HepG2 (cell line): ENCODE data around the gene POLR1G. TPM values are rescaled to one million over a fixed set of nuclear protein-coding genes. Genes with fewer than 3 reads are reported as not detected.

ENCODE experiments used
- AFF4 ChIP-seq: sonication (generic); formaldehyde crosslinking; IDR thresholded peaks from 2 replicates; pipeline ENCODE4 v1.4.0; 2020; ENCODE audit warnings: missing genetic modification reagents
- ATM ChIP-seq: fragments of 450-650 bp; IDR thresholded peaks from 2 replicates; pipeline ENCODE4 v1.7.1; 2017; ENCODE audit warnings: mild to moderate bottlenecking, borderline replicate concordance
- DDIT3 ChIP-seq: sonication (generic); formaldehyde crosslinking; IDR thresholded peaks from 2 replicates; pipeline ENCODE4 v1.4.0; 2020; ENCODE audit warnings: mild to moderate bottlenecking, missing genetic modification reagents
- ESRRA ChIP-seq: sonication (generic); formaldehyde crosslinking; IDR thresholded peaks from 2 replicates; pipeline ENCODE4 v1.5.1; 2020; ENCODE audit warnings: mild to moderate bottlenecking, low read depth, missing genetic modification reagents
- FOSL2 ChIP-seq: sonication (generic); formaldehyde crosslinking; IDR thresholded peaks from 2 replicates; pipeline ENCODE4 v1.4.0; 2020; ENCODE audit warnings: missing genetic modification reagents
- HOXA7 ChIP-seq: sonication (generic); formaldehyde crosslinking; IDR thresholded peaks from 2 replicates; pipeline ENCODE4 v1.8.1; 2022; ENCODE audit warnings: mild to moderate bottlenecking, missing genetic modification reagents, moderate library complexity
- RFXANK ChIP-seq: IDR thresholded peaks from 2 replicates; pipeline ENCODE4 v1.6.1; 2016
- YEATS2 ChIP-seq: sonication (generic); formaldehyde crosslinking; IDR thresholded peaks from 2 replicates; pipeline ENCODE4 v1.4.0; 2020; ENCODE audit warnings: missing genetic modification reagents, borderline replicate concordance
- ZBED4 ChIP-seq: sonication (generic); formaldehyde crosslinking; IDR thresholded peaks from 2 replicates; pipeline ENCODE4 v1.4.0; 2020; ENCODE audit warnings: missing genetic modification reagents, borderline replicate concordance
- ZMAT5 ChIP-seq: sonication (generic); formaldehyde crosslinking; IDR thresholded peaks from 2 replicates; pipeline ENCODE4 v1.5.0; 2020; ENCODE audit warnings: mild to moderate bottlenecking, low read depth, missing genetic modification reagents, borderline replicate concordance
- ZNF17 ChIP-seq: sonication (generic); formaldehyde crosslinking; IDR thresholded peaks from 2 replicates; pipeline ENCODE4 v1.5.0; 2020; ENCODE audit warnings: mild to moderate bottlenecking, missing genetic modification reagents
- ZNF383 ChIP-seq: sonication (generic); formaldehyde crosslinking; IDR thresholded peaks from 2 replicates; pipeline ENCODE4 v1.4.0; 2020; ENCODE audit warnings: missing genetic modification reagents, mild to moderate bottlenecking, borderline replicate concordance
- ZNF468 ChIP-seq: sonication (generic); formaldehyde crosslinking; IDR thresholded peaks from 2 replicates; pipeline ENCODE4 v1.8.0; 2022; ENCODE audit warnings: mild to moderate bottlenecking, moderate library complexity, missing genetic modification reagents
- ZNF530 ChIP-seq: sonication (generic); formaldehyde crosslinking; IDR thresholded peaks from 2 replicates; pipeline ENCODE4 v1.5.0; 2020; ENCODE audit warnings: low read depth, mild to moderate bottlenecking, missing genetic modification reagents
- ZNF563 ChIP-seq: sonication (generic); formaldehyde crosslinking; IDR thresholded peaks from 2 replicates; pipeline ENCODE4 v1.8.0; 2022; ENCODE audit warnings: mild to moderate bottlenecking, moderate library complexity, missing genetic modification reagents
- ZNF747 ChIP-seq: sonication (generic); formaldehyde crosslinking; IDR thresholded peaks from 2 replicates; pipeline ENCODE4 v1.8.1; 2023; ENCODE audit warnings: missing genetic modification reagents, mild to moderate bottlenecking, borderline replicate concordance
- ZNF776 ChIP-seq: sonication (generic); formaldehyde crosslinking; IDR thresholded peaks from 2 replicates; pipeline ENCODE4 v1.4.0; 2020; ENCODE audit warnings: mild to moderate bottlenecking, missing genetic modification reagents
- polyA plus RNA-seq, 8 experiments: library from polyadenylated mRNA; depleted of rRNA in 3 of 8; stranded (reverse) in 7 of 8; unstranded in 1 of 8; fragments of >200 nt; fragmentation: Illumina TruSeq in 4 of 8; extraction: Trizol in 4 of 8; gene quantifications; 2 replicates each; pipeline versions ENCODE4 v1.2.1 to v1.2.3, GENCODE V29; 2011 to 2016; ENCODE audit warnings: low read depth in 4 of 8, missing spikeins in 1 of 8, mixed read lengths in 1 of 8; ENCODE audit not compliant: insufficient read depth in 1 of 8
- total RNA-seq, 5 experiments: library from RNA; depleted of rRNA; stranded (reverse); fragments of >200 nt; fragmentation: Illumina TruSeq; extraction: Trizol; gene quantifications; 2 replicates each; pipeline ENCODE4 v1.2.3, GENCODE V29; 2016; ENCODE audit warnings: low read depth in 1 of 5
- TF ChIP-seq, protein P1 (sequence below): sonication (generic); formaldehyde crosslinking; IDR thresholded peaks from 2 replicates; pipeline ENCODE4 v1.8.1; 2023; ENCODE audit warnings: mild to moderate bottlenecking, missing genetic modification reagents, borderline replicate concordance
- TF ChIP-seq, protein P2 (sequence below): sonication (generic); formaldehyde crosslinking; IDR thresholded peaks from 2 replicates; pipeline ENCODE4 v1.5.1; 2020; ENCODE audit warnings: missing genetic modification reagents, mild to moderate bottlenecking, borderline replicate concordance

POLR1G gene
- total and polyA plus RNA-seq, 2 of the 13 experiments (the other 11 are each of a cell fraction or from before 2014, with no cell fraction given): 3.5 to 20.8 TPM

DNA sequence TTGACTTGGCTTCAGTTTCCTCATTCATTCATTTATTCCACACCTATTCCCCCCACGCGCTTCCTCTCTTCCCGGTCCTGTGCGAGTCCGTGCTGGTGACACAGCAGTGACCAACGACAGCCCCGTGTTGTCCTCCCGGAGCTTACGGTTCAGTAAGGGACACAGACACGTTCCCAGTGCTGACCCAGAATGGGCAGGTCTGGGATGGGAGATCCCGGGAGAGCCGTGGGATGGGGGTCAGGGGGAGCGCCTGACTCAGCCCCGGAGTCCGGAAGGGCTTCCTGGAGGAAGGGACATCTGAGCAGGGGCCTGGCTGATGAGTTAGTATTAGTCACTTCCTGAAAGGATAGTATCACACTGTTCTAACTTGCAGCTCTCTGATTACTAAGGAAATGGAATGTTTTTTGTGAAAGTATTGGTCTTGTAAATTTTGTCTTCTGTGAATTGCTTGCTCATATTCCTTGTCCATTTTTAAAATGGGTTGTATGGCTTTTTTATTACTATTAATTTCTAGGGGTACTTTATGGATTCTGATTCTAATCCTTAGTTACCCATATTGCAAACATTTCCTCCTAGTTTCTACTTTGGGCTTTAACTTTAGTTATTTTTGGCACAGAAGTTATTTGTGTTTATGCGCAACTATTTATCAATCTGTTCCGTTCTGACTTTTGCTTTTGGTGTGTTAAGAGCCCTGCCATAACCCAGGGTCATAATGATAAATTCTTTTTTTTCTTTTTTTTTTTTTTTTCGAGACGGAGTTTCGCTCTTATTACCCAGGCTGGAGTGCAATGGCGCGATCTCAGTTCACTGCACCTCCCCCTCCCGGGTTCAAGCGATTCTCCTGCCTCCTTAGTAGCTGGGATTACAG lies 18.0 kb downstream of the POLR1G start (continued):
- TF ChIP-seq, protein P1, sequence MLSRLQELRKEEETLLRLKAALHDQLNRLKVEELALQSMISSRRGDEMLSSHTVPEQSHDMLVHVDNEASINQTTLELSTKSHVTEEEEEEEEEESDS (CRISPR knock-in tag): no peak
- no peak for TF ChIP-seq ZNF383 (CRISPR knock-in tag)
- TF ChIP-seq YEATS2: no peak
- peak; percentile 11; the same call in 1 of the 2 replicates for TF ChIP-seq ZBED4 (CRISPR knock-in tag)
- no peak for TF ChIP-seq ATM
- TF ChIP-seq, protein P2, sequence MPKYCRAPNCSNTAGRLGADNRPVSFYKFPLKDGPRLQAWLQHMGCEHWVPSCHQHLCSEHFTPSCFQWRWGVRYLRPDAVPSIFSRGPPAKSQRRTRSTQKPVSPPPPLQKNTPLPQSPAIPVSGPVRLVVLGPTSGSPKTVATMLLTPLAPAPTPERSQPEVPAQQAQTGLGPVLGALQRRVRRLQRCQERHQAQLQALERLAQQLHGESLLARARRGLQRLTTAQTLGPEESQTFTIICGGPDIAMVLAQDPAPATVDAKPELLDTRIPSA: no peak
- no peak for TF ChIP-seq DDIT3 (CRISPR knock-in tag)
- TF ChIP-seq FOSL2 (CRISPR knock-in tag): peak; percentile 96
- TF ChIP-seq ZNF747 (CRISPR knock-in tag): no peak
- TF ChIP-seq ZMAT5: no peak
- TF ChIP-seq ESRRA (CRISPR knock-in tag): no peak
- TF ChIP-seq AFF4: peak; percentile 50; the same call in 1 of the 2 replicates
- no peak for TF ChIP-seq HOXA7 (CRISPR knock-in tag)
- TF ChIP-seq ZNF468 (CRISPR knock-in tag): no peak
- TF ChIP-seq ZNF776: no peak
- TF ChIP-seq ZNF563 (CRISPR knock-in tag): no peak
- no peak for TF ChIP-seq ZNF17
- no peak for TF ChIP-seq ZNF530 (CRISPR knock-in tag)
- TF ChIP-seq RFXANK: no peak
